HepG2 (cell line): Measurements from ENCODE around the gene STXBP5L. TPM values are rescaled to one million over a fixed set of nuclear protein-coding genes. Genes with fewer than 3 reads are reported as not detected.

Experiments used
- ATAC-seq: fragments of 200-7000 bp; cut with Tn5 transposase; 3 replicates; pipeline ENCODE4 v1.9.1; 2020; ENCODE audit warnings: mild to moderate bottlenecking, moderate library complexity
- BruUV-seq: library from RNA; stranded (reverse); fragments of 400-500 nt; replicated peaks from 2 replicates; lab custom pipeline; 2021; lab: Mats Ljungman, UMichigan
- CTCF ChIA-PET: fragments of 300-600 bp; formaldehyde crosslinking; extraction: SDS; loops from one replicate; lab custom pipeline; 2021; ENCODE audit warnings: low total read pairs, inconsistent platforms, low intra/inter-chr PET ratio; lab: Yijun Ruan, JAX
- POLR2A ChIA-PET: fragments of 350-600 bp; sonication (Branson Sonifier 250); formaldehyde crosslinking; loops from one replicate; lab custom pipeline; 2020; ENCODE audit warnings: antibody characterized with exemption, inconsistent platforms; lab: Yijun Ruan, JAX
- DNase-seq: peaks from one replicate; pipeline ENCODE4 v3.0.0-alpha.2; 2015; ENCODE audit warnings: low spot score
- FAIRE-seq: peaks from 3 replicates; lab custom pipeline; 2011; peaks lifted over from hg19 to GRCh38; lab: Jason Lieb, UNC
- H2AFZ ChIP-seq: one replicate; pipeline ENCODE4 v1.6.1; 2011; ENCODE audit warnings: low read length, inconsistent platforms
- H3K27ac ChIP-seq: fragments of 300-600 bp; 3 replicates; pipeline ENCODE4 v1.8.0; 2011; ENCODE audit warnings: mixed run types, mild to moderate bottlenecking, mixed read lengths, low read length, inconsistent platforms; ENCODE audit not compliant: insufficient read depth; ENCODE audit errors: extremely low read length
- H3K27me3 ChIP-seq, 2 experiments: fragments of 200-600 bp in 1 of 2; 2 replicates in 1 of 2; 3 replicates in 1 of 2; pipeline versions ENCODE4 v1.6.0 to v1.8.0; 2011; ENCODE audit warnings: low read length in 2 of 2, mild to moderate bottlenecking in 2 of 2, moderate library complexity in 2 of 2, inconsistent platforms in 1 of 2; ENCODE audit not compliant: insufficient read depth in 2 of 2, control insufficient read depth in 1 of 2
- H3K36me3 ChIP-seq, 2 experiments: fragments of 200-600 bp in 1 of 2; replicated peaks in 1 of 2; 2 replicates in 1 of 2; 3 replicates in 1 of 2; pipeline versions ENCODE4 v1.5.1 to v1.8.0; 2011; ENCODE audit warnings: low read length in 2 of 2, inconsistent platforms in 1 of 2; ENCODE audit not compliant: insufficient read depth in 2 of 2, control insufficient read depth in 1 of 2
- H3K4me1 ChIP-seq: 2 replicates; pipeline ENCODE4 v1.5.1; 2012; ENCODE audit warnings: low read length, inconsistent platforms; ENCODE audit not compliant: insufficient read depth
- H3K4me2 ChIP-seq: 2 replicates; pipeline ENCODE4 v1.6.0; 2011; ENCODE audit warnings: low read depth, low read length, inconsistent platforms
- H3K4me3 ChIP-seq, 3 experiments: fragments of 200-600 bp in 1 of 3; sonication (generic), shearing (Covaris generic) in 1 of 3; replicated peaks in 1 of 3; 2 replicates each; pipeline ENCODE4 v1.5.1; 2011 to 2016; ENCODE audit warnings: low read length in 3 of 3, inconsistent platforms in 2 of 3, low read depth in 2 of 3, mild to moderate bottlenecking in 2 of 3, control low read depth in 1 of 3, mixed read lengths in 1 of 3; ENCODE audit not compliant: insufficient read depth in 1 of 3
- H3K79me2 ChIP-seq: one replicate; pipeline ENCODE4 v1.6.1; 2011; ENCODE audit warnings: low read length, inconsistent platforms; ENCODE audit not compliant: insufficient read depth
- H3K9ac ChIP-seq: 2 replicates; pipeline ENCODE4 v1.6.0; 2011; ENCODE audit warnings: mild to moderate bottlenecking, low read depth, low read length, inconsistent platforms; ENCODE audit not compliant: insufficient read depth
- H3K9me3 ChIP-seq: 2 replicates; pipeline ENCODE4 v1.5.1; 2012; ENCODE audit warnings: mild to moderate bottlenecking, low read length
- H4K20me1 ChIP-seq: 2 replicates; pipeline ENCODE4 v1.6.0; 2011; ENCODE audit warnings: inconsistent platforms, mild to moderate bottlenecking, low read length, moderate library complexity; ENCODE audit not compliant: insufficient read depth
- GATAD2A ChIP-seq: IDR thresholded peaks from 2 replicates; pipeline ENCODE4 v1.6.1; 2016
- GTF2F1 ChIP-seq: fragments of 150-350 bp; IDR thresholded peaks from 2 replicates; pipeline ENCODE4 v1.6.1; 2014; ENCODE audit warnings: low read length
- GTF3A ChIP-seq: sonication (generic); formaldehyde crosslinking; conservative IDR thresholded peaks from 2 replicates; pipeline ENCODE4 v1.4.0; 2020; ENCODE audit warnings: mild to moderate bottlenecking, missing genetic modification reagents
- HOXA7 ChIP-seq: sonication (generic); formaldehyde crosslinking; IDR thresholded peaks from 2 replicates; pipeline ENCODE4 v1.8.1; 2022; ENCODE audit warnings: mild to moderate bottlenecking, missing genetic modification reagents, moderate library complexity
- NCOA5 ChIP-seq: sonication (generic); formaldehyde crosslinking; IDR thresholded peaks from 2 replicates; pipeline ENCODE4 v1.4.0; 2020; ENCODE audit warnings: missing genetic modification reagents
- TARDBP ChIP-seq: sonication (generic); formaldehyde crosslinking; IDR thresholded peaks from 2 replicates; pipeline ENCODE4 v1.8.0; 2022; ENCODE audit warnings: mild to moderate bottlenecking, missing genetic modification reagents
- ZNF703 ChIP-seq: sonication (generic); formaldehyde crosslinking; IDR thresholded peaks from 2 replicates; pipeline ENCODE4 v1.5.1; 2020; ENCODE audit warnings: missing genetic modification reagents, mild to moderate bottlenecking, moderate library complexity, borderline replicate concordance
- ZNF709 ChIP-seq: sonication (generic); formaldehyde crosslinking; IDR thresholded peaks from 2 replicates; pipeline ENCODE4 v1.5.0; 2020; ENCODE audit warnings: mild to moderate bottlenecking, missing genetic modification reagents
- ZSCAN31 ChIP-seq: sonication (generic); formaldehyde crosslinking; IDR thresholded peaks from 2 replicates; pipeline ENCODE4 v1.5.0; 2020; ENCODE audit warnings: low read depth, mild to moderate bottlenecking, missing genetic modification reagents
- WGBS: methylation state at CpG from one replicate; pipeline ENCODE4 v1.1.6; 2017; ENCODE audit warnings: low lambda C conversion rate; 5-methylcytosine and 5-hydroxymethylcytosine counted together
- in situ Hi-C: cut with HindIII; loops from 2 replicates; pipeline ENCODE4 v1.10.0; 2017; ENCODE audit warnings: low pct_unique_long_range_greater_than_20kb; ENCODE audit not compliant: extremely low pct_ligation_motif_present
- intact Hi-C: fragments of 100-400 bp; cut with micrococcal nuclease; formaldehyde crosslinking; loops from one replicate; pipeline ENCODE4 v1.10.0; 2022; ENCODE audit not compliant: unreplicated experiment
- polyA plus RNA-seq, 8 experiments: library from polyadenylated mRNA; depleted of rRNA in 3 of 8; stranded (reverse) in 7 of 8; unstranded in 1 of 8; fragments of >200 nt; fragmentation: Illumina TruSeq in 4 of 8; extraction: Trizol in 4 of 8; gene quantifications; 2 replicates each; pipeline versions ENCODE4 v1.2.1 to v1.2.3, GENCODE V29; 2011 to 2016; ENCODE audit warnings: low read depth in 4 of 8, missing spikeins in 1 of 8, mixed read lengths in 1 of 8; ENCODE audit not compliant: insufficient read depth in 1 of 8
- total RNA-seq, 5 experiments: library from RNA; depleted of rRNA; stranded (reverse); fragments of >200 nt; fragmentation: Illumina TruSeq; extraction: Trizol; gene quantifications; 2 replicates each; pipeline ENCODE4 v1.2.3, GENCODE V29; 2016; ENCODE audit warnings: low read depth in 1 of 5
- TF ChIP-seq, protein P1 (sequence below): sonication (generic); formaldehyde crosslinking; IDR thresholded peaks from 2 replicates; pipeline ENCODE4 v1.4.0; 2020; ENCODE audit warnings: missing genetic modification reagents, low read depth, mild to moderate bottlenecking, borderline replicate concordance

STXBP5L gene
- total and polyA plus RNA-seq, 2 of the 13 experiments (the other 11 are each of a cell fraction or from before 2014, with no cell fraction given): not detected

- TF ChIP-seq HOXA7 (CRISPR knock-in tag): no peak
- no peak for TF ChIP-seq NCOA5 (CRISPR knock-in tag)
- TF ChIP-seq ZSCAN31 (CRISPR knock-in tag): no peak
- TF ChIP-seq, protein P1, sequence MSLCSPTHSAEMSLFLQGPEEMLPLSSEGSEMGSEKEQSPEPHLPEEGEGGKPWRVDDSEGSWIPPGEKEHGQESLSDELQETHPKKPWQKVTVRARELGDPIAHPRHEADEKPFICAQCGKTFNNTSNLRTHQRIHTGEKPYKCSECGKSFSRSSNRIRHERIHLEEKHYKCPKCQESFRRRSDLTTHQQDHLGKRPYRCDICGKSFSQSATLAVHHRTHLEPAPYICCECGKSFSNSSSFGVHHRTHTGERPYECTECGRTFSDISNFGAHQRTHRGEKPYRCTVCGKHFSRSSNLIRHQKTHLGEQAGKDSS (CRISPR knock-in tag): no peak
- TF ChIP-seq TARDBP (CRISPR knock-in tag): no peak
- TF ChIP-seq ZNF709 (CRISPR knock-in tag): no peak
- TF ChIP-seq ZNF703 (CRISPR knock-in tag): no peak
- TF ChIP-seq GTF2F1: no peak
- TF ChIP-seq GTF3A (CRISPR knock-in tag): no peak
- TF ChIP-seq GATAD2A (CRISPR knock-in tag): no peak
- H3K9ac ChIP-seq: no peak overlapping the region
- H3K4me2 ChIP-seq: no peak overlapping the region
- 96% methylated on average over 2 of the region's 2 CpGs for WGBS
- ChIA-PET CTCF (no interaction called here), POLR2A (no interaction called here)
- H3K4me1 ChIP-seq: no peaks in the 10 kb centered on the region
- FAIRE-seq (no peak), DNase-seq (no peak), ATAC-seq (no peak)
- H2AFZ ChIP-seq: no peak overlapping the region
- H3K4me3 ChIP-seq: no peak overlapping the region
- BruUV-seq: no TSS peak
- intact Hi-C loops: no loop called here
- no peak overlapping the region for H3K27ac ChIP-seq
- H3K36me3 ChIP-seq: peaks cover 1 to 19% of the 10 kb centered on the region in 2 experiments; a peak in 2 of 5 replicates
- no peaks in the 10 kb centered on the region for H3K27me3 ChIP-seq
- H3K9me3 ChIP-seq: no peaks in the 10 kb centered on the region
- in situ Hi-C loops: no loop called here
- no peaks in the 10 kb centered on the region for H4K20me1 ChIP-seq
- H3K79me2 ChIP-seq: no peaks in the 10 kb centered on the region
Measured at GRCh38 chr3:121436074-121436473, 528.1 kb downstream of the STXBP5L start.
